Liver (tissue), 9 donors: Measurements from ENCODE around the gene RTL3. TPM values are rescaled to one million over a fixed set of nuclear protein-coding genes. Genes with fewer than 3 reads are reported as not detected.

Experiments
- DNase-seq: peaks from one replicate; pipeline ENCODE4 v3.0.0-alpha.2; 2017; ENCODE audit warnings: low spot score
- H3K27ac ChIP-seq, 2 donors: one replicate each; pipeline ENCODE4 v1.7.0; 2013; ENCODE audit warnings: inconsistent platforms in 2 of 2, low read length in 2 of 2, control low read depth in 1 of 2, low read depth in 1 of 2, mild to moderate bottlenecking in 1 of 2
- H3K27me3 ChIP-seq, 4 donors: one replicate each; pipeline versions ENCODE4 v1.6.1 to v1.7.0; 2013; ENCODE audit warnings: low read length in 3 of 4, inconsistent platforms in 1 of 4, mild to moderate bottlenecking in 1 of 4, moderate library complexity in 1 of 4; ENCODE audit not compliant: control insufficient read depth in 4 of 4, insufficient read depth in 4 of 4
- H3K36me3 ChIP-seq, 4 donors: one replicate each; pipeline versions ENCODE4 v1.6.1 to v1.7.0; 2013; ENCODE audit warnings: low read length in 3 of 4, mild to moderate bottlenecking in 3 of 4, low read depth in 1 of 4, moderate library complexity in 1 of 4; ENCODE audit not compliant: control insufficient read depth in 4 of 4, insufficient read depth in 3 of 4
- H3K4me1 ChIP-seq, 4 donors: one replicate each; pipeline versions ENCODE4 v1.6.1 to v1.7.0; 2013; ENCODE audit warnings: low read length in 3 of 4, mild to moderate bottlenecking in 3 of 4, moderate library complexity in 1 of 4; ENCODE audit not compliant: control insufficient read depth in 4 of 4, insufficient read depth in 4 of 4
- H3K4me3 ChIP-seq, 3 donors: one replicate each; pipeline versions ENCODE4 v1.6.1 to v1.7.0; 2013; ENCODE audit warnings: low read length in 3 of 3, control low read depth in 1 of 3, low read depth in 1 of 3, mild to moderate bottlenecking in 1 of 3
- H3K9ac ChIP-seq, 2 donors: one replicate each; pipeline ENCODE4 v1.7.0; 2013; ENCODE audit warnings: low read length in 2 of 2, mild to moderate bottlenecking in 2 of 2, moderate library complexity in 2 of 2, control low read depth in 1 of 2, low read depth in 1 of 2
- H3K9me3 ChIP-seq, 4 donors: one replicate each; pipeline versions ENCODE4 v1.6.1 to v1.7.0; 2013; ENCODE audit warnings: low read length in 3 of 4; ENCODE audit not compliant: control insufficient read depth in 4 of 4
- EGR1 ChIP-seq, 2 donors: IDR thresholded peaks; 2 replicates each; pipeline ENCODE4 v1.6.1; 2016 to 2018; ENCODE audit warnings: antibody characterized with exemption in 2 of 2, low read depth in 2 of 2
- FOXA1 ChIP-seq: IDR thresholded peaks from 2 replicates; pipeline ENCODE4 v1.6.1; 2016; ENCODE audit warnings: antibody characterized with exemption
- FOXA2 ChIP-seq: IDR thresholded peaks from 2 replicates; pipeline ENCODE4 v1.6.1; 2016; ENCODE audit warnings: antibody characterized with exemption
- GABPA ChIP-seq, 2 donors: IDR thresholded peaks in 1 of 2; conservative IDR thresholded peaks in 1 of 2; 2 replicates each; pipeline ENCODE4 v1.6.1; 2016; ENCODE audit warnings: antibody characterized with exemption in 2 of 2, mild to moderate bottlenecking in 1 of 2, moderate library complexity in 1 of 2
- HNF4A ChIP-seq, 2 donors: conservative IDR thresholded peaks; 2 replicates each; pipeline ENCODE4 v1.6.1; 2016; ENCODE audit warnings: antibody characterized with exemption in 2 of 2, mild to moderate bottlenecking in 2 of 2
- HNF4G ChIP-seq: IDR thresholded peaks from 2 replicates; pipeline ENCODE4 v1.6.1; 2016; ENCODE audit warnings: antibody characterized with exemption
- JUND ChIP-seq, 2 donors: IDR thresholded peaks; 2 replicates each; pipeline ENCODE4 v1.6.1; 2016; ENCODE audit warnings: antibody characterized with exemption in 2 of 2
- NR2F2 ChIP-seq: IDR thresholded peaks from 2 replicates; pipeline ENCODE4 v1.6.1; 2016; ENCODE audit warnings: antibody characterized with exemption
- RAD21 ChIP-seq, 2 donors: IDR thresholded peaks; 2 replicates each; pipeline ENCODE4 v1.6.1; 2016; ENCODE audit warnings: antibody characterized with exemption in 2 of 2, mild to moderate bottlenecking in 2 of 2
- REST ChIP-seq: IDR thresholded peaks from 2 replicates; pipeline ENCODE4 v1.6.1; 2016; ENCODE audit warnings: antibody characterized with exemption, mild to moderate bottlenecking
- RXRA ChIP-seq, 2 donors: IDR thresholded peaks; 2 replicates each; pipeline ENCODE4 v1.6.1; 2017 to 2018; ENCODE audit warnings: antibody characterized with exemption in 2 of 2, mild to moderate bottlenecking in 1 of 2
- SP1 ChIP-seq: IDR thresholded peaks from 2 replicates; pipeline ENCODE4 v1.6.1; 2018; ENCODE audit warnings: antibody characterized with exemption, mild to moderate bottlenecking
- TAF1 ChIP-seq: conservative IDR thresholded peaks from 2 replicates; pipeline ENCODE4 v1.6.1; 2016; ENCODE audit warnings: antibody characterized with exemption, mild to moderate bottlenecking
- YY1 ChIP-seq: IDR thresholded peaks from 2 replicates; pipeline ENCODE4 v1.6.1; 2016; ENCODE audit warnings: antibody characterized with exemption, mild to moderate bottlenecking
- ZBTB33 ChIP-seq: IDR thresholded peaks from 2 replicates; pipeline ENCODE4 v1.6.1; 2016; ENCODE audit warnings: antibody characterized with exemption
- WGBS: extraction: QIAGEN DNeasy Blood & Tissue Kit; methylation state at CpG from one replicate; pipeline ENCODE4 v1.1.7; 2013; 5-methylcytosine and 5-hydroxymethylcytosine counted together
- polyA plus RNA-seq, 2 donors: library from polyadenylated mRNA; stranded (reverse) in 1 of 2; unstranded in 1 of 2; fragments of 200-250 nt in 1 of 2; fragments of >200 nt in 1 of 2; fragmentation: Nextera tagmentation in 1 of 2; extraction: Ambion mirVana in 1 of 2; gene quantifications; one replicate each; pipeline versions ENCODE4 v1.2.1 to v1.2.3, GENCODE V29; 2013 to 2015
- total RNA-seq, 2 donors: library from RNA; depleted of rRNA; stranded (reverse); fragments of >200 nt; gene quantifications; one replicate each; pipeline ENCODE4 v1.2.3, GENCODE V29; 2014
- TF ChIP-seq, protein P1 (sequence below): IDR thresholded peaks from 2 replicates; pipeline ENCODE4 v1.6.1; 2016; ENCODE audit warnings: antibody characterized with exemption
- TF ChIP-seq, protein P2 (sequence below): IDR thresholded peaks from 2 replicates; pipeline ENCODE4 v1.6.1; 2016; ENCODE audit warnings: antibody characterized with exemption
- TF ChIP-seq, protein P3 (sequence below): fragments of 150-350 bp; IDR thresholded peaks from 2 replicates; pipeline ENCODE4 v1.5.1; 2017; ENCODE audit warnings: improper control_type of control experiment, low read depth, low read length; ENCODE audit not compliant: missing input control
- donor health status: healthy.
- donor health status: healthy.
- donor health status: healthy.
- donor health status: healthy.
- donor health status: healthy.

The RTL3 gene
- total and polyA plus RNA-seq, 4 donors: not detected

DNA sequence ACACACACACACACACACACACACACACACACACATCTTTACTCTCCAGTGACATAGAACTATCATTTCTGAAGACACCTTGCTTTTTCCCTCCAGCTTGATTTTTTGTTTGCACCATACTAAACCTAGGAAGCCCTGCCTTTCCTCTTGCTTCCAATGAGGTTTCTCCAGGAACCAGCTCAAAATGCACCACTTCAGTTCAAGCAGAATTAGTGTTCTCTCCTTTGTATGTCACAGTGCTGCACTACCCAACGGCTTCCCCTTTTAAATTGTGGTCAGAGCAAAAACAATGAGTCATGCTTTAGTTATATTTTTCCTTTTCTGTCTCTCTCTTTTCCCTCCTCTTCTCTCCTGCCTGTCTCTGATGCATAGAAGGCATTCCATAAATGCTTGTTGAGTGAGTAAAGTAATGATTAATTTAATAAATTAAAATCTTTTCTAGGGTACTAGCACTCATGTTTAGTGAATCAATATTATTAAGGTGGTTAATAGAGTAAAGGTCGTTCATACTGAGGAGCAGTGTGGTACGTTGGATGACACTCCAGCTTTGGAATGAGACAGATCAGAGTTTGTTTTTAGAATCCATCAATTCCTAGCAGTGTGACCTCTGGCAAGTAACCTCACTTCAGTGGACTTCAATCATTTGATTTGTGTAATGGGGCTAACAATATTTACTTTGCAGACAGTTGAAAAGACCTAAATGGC, 5.9 kb downstream of the RTL3 start:
- Histone ChIP-seq H3K36me3 (no peaks in the 10 kb centered on the region), H3K4me3 (no peak overlapping the region), H3K9me3 (no peaks in the 10 kb centered on the region), H3K27ac (no peak overlapping the region), H3K9ac (no peak overlapping the region), H3K4me1 (peaks cover 0 to 8% (median 4%) of the 10 kb centered on the region in 4 donors), H3K27me3 (peaks cover 0 to 2% (median 0%) of the 10 kb centered on the region in 4 donors)
- no peak for DNase-seq
- WGBS: 6% methylated on average over 3 of the region's 3 CpGs
- TF ChIP-seq, protein P1, sequence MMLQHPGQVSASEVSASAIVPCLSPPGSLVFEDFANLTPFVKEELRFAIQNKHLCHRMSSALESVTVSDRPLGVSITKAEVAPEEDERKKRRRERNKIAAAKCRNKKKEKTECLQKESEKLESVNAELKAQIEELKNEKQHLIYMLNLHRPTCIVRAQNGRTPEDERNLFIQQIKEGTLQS: no peak
- TF ChIP-seq FOXA1 (no peak), REST (peak; percentile 14), NR2F2 (no peak), TAF1 (no peak), EGR1 (IDR thresholded peaks at IDR 0.05; ENCODE audit: low read depth in 2 of 2) (no peak), ZBTB33 (no peak), YY1 (peak; percentile 40), RXRA (IDR thresholded peaks at IDR 0.05) (peak; percentile 64 to 71), GABPA (IDR thresholded peaks at IDR 0.05 in 1 of 2, conservative IDR thresholded peaks at IDR 0.05 in 1 of 2) (no peak), HNF4A (conservative IDR thresholded peaks at IDR 0.05) (peak; percentile 77 to 87), RAD21 (IDR thresholded peaks at IDR 0.05) (peak in 1 of 2 donors; percentile 7), JUND (IDR thresholded peaks at IDR 0.05) (peak; percentile 13 to 26), FOXA2 (peak; percentile 73), SP1 (peak; percentile 73), HNF4G (peak; percentile 48)
- TF ChIP-seq, protein P2, sequence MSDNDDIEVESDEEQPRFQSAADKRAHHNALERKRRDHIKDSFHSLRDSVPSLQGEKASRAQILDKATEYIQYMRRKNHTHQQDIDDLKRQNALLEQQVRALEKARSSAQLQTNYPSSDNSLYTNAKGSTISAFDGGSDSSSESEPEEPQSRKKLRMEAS: no peak
- TF ChIP-seq, protein P3, sequence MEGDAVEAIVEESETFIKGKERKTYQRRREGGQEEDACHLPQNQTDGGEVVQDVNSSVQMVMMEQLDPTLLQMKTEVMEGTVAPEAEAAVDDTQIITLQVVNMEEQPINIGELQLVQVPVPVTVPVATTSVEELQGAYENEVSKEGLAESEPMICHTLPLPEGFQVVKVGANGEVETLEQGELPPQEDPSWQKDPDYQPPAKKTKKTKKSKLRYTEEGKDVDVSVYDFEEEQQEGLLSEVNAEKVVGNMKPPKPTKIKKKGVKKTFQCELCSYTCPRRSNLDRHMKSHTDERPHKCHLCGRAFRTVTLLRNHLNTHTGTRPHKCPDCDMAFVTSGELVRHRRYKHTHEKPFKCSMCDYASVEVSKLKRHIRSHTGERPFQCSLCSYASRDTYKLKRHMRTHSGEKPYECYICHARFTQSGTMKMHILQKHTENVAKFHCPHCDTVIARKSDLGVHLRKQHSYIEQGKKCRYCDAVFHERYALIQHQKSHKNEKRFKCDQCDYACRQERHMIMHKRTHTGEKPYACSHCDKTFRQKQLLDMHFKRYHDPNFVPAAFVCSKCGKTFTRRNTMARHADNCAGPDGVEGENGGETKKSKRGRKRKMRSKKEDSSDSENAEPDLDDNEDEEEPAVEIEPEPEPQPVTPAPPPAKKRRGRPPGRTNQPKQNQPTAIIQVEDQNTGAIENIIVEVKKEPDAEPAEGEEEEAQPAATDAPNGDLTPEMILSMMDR: no peak
